ENCODE results near the gene HAPSTR1. TPM values are rescaled to one million over a fixed set of nuclear protein-coding genes. Genes with fewer than 3 reads are reported as not detected.

The HAPSTR1 gene
- polyA plus RNA-seq, 1 of the 3 experiments (the other 2 are of a cell fraction), result 7.0 TPM

DNA sequence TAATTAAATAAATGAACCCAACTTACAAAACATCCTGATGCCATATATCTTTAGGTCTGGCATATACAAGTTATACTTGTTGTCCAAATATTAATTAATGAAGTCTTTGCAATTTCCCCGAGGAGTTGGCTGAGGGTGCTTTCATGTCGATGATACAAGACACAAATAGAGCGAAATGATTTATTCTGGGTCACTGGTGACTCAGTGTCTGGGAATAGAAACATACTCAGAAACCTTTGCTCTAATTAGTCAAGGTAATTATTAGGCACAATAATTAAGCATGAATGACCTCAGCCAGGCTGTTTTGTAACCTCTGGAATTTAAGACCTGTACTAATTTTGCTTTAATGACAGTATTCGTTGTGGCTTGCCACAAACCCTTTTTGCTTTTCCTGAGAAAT, 37.0 kb upstream of the HAPSTR1 start:
- Histone ChIP-seq H3K27me3 (ENCODE audit: insufficient read depth) (no peaks in the 10 kb centered on the region), H3K4me3 (ENCODE audit: low read depth in 2 of 2, low read length in 1 of 2) (no peak overlapping the region), H3K4me2 (no peak overlapping the region), H3K4me1 (ENCODE audit: control insufficient read depth in 1 of 2, insufficient read depth in 2 of 2, low read depth in 1 of 2, low read length in 1 of 2) (no peaks in the 10 kb centered on the region), H3K36me3 (replicated peaks in 1 of 2; ENCODE audit: control insufficient read depth in 1 of 2, insufficient read depth in 2 of 2, low read length in 1 of 2) (no peaks in the 10 kb centered on the region), H3F3A (replicated peaks; ENCODE audit: insufficient read depth) (no peaks in the 10 kb centered on the region), H3K9me2 (no peaks in the 10 kb centered on the region), H2AFZ (ENCODE audit: low read depth) (no peak overlapping the region), H3K27ac (ENCODE audit: low read depth in 2 of 2, low read length in 1 of 2) (no peak overlapping the region), H3K79me2 (ENCODE audit: insufficient read depth) (no peaks in the 10 kb centered on the region), H3K9me3 (no peaks in the 10 kb centered on the region), H4K20me1 (ENCODE audit: insufficient read depth) (no peaks in the 10 kb centered on the region), H3K9ac (no peak overlapping the region)
- CTCF ChIA-PET, result interaction anchor here (1.6 kb wide), 1 partner anchor 46 kb away, joined by 7 read pairs; no protein-coding TSS in a partner anchor
- POLR2A ChIA-PET, result no interaction called here
- no peak for TF ChIP-seq TCF12 (IDR thresholded peaks at IDR 0.05)
- TF ChIP-seq RAD21 (IDR thresholded peaks at IDR 0.05; ENCODE audit: low read length), result no peak
- no peak for TF ChIP-seq JUND (IDR thresholded peaks at IDR 0.05)
- TF ChIP-seq NFIC (IDR thresholded peaks at IDR 0.05; ENCODE audit: borderline replicate concordance), result no peak
- TF ChIP-seq, protein P1, sequence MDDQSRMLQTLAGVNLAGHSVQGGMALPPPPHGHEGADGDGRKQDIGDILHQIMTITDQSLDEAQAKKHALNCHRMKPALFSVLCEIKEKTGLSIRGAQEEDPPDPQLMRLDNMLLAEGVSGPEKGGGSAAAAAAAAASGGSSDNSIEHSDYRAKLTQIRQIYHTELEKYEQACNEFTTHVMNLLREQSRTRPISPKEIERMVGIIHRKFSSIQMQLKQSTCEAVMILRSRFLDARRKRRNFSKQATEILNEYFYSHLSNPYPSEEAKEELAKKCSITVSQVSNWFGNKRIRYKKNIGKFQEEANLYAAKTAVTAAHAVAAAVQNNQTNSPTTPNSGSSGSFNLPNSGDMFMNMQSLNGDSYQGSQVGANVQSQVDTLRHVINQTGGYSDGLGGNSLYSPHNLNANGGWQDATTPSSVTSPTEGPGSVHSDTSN (IDR thresholded peaks at IDR 0.05), result no peak
- TF ChIP-seq ELF1 (IDR thresholded peaks at IDR 0.05), result no peak
- TF ChIP-seq, protein P2, sequence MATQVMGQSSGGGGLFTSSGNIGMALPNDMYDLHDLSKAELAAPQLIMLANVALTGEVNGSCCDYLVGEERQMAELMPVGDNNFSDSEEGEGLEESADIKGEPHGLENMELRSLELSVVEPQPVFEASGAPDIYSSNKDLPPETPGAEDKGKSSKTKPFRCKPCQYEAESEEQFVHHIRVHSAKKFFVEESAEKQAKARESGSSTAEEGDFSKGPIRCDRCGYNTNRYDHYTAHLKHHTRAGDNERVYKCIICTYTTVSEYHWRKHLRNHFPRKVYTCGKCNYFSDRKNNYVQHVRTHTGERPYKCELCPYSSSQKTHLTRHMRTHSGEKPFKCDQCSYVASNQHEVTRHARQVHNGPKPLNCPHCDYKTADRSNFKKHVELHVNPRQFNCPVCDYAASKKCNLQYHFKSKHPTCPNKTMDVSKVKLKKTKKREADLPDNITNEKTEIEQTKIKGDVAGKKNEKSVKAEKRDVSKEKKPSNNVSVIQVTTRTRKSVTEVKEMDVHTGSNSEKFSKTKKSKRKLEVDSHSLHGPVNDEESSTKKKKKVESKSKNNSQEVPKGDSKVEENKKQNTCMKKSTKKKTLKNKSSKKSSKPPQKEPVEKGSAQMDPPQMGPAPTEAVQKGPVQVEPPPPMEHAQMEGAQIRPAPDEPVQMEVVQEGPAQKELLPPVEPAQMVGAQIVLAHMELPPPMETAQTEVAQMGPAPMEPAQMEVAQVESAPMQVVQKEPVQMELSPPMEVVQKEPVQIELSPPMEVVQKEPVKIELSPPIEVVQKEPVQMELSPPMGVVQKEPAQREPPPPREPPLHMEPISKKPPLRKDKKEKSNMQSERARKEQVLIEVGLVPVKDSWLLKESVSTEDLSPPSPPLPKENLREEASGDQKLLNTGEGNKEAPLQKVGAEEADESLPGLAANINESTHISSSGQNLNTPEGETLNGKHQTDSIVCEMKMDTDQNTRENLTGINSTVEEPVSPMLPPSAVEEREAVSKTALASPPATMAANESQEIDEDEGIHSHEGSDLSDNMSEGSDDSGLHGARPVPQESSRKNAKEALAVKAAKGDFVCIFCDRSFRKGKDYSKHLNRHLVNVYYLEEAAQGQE (IDR thresholded peaks at IDR 0.05; ENCODE audit: low read depth, low read length), result no peak
- no peak for TF ChIP-seq YY1 (IDR thresholded peaks at IDR 0.05; ENCODE audit: low read depth)
- TF ChIP-seq TAF1 (IDR thresholded peaks at IDR 0.05; ENCODE audit: borderline replicate concordance, low read depth, low read length), result no peak
- no peak for TF ChIP-seq RFX5 (IDR thresholded peaks at IDR 0.05; ENCODE audit: low read length)
- WGBS (ENCODE audit: low lambda C conversion rate), result 82% methylated on average over 4 of the region's 4 CpGs
- no peak for DNase-seq

DNA sequence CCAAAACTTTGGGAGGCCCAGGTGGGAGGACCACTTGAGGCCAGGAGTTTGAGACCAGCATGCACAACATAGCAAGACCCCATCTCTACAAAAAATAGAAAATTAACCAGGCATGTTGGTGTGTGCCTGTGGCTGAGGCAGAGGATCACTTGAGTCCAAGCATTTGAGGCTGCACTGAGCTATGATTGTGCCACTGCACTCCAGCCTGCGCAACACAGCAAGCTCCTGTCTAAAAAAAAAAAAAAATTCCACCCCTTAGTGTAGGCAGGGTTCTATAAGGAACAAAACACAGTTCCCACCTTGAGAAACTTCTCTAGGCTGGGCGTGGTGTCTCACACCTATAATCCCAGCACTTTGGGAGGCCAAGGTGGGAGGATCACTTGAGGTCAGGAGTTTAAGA, 36.3 kb upstream of the HAPSTR1 start:
- no peaks in the 10 kb centered on the region for H3F3A ChIP-seq (replicated peaks; ENCODE audit: insufficient read depth)
- ChIA-PET POLR2A (no interaction called here), CTCF (no interaction called here)
- no peak overlapping the region for H3K4me2 ChIP-seq
- TF ChIP-seq YY1 (IDR thresholded peaks at IDR 0.05; ENCODE audit: low read depth) (no peak), JUND (IDR thresholded peaks at IDR 0.05) (no peak), RAD21 (IDR thresholded peaks at IDR 0.05; ENCODE audit: low read length) (no peak), RXRA (IDR thresholded peaks at IDR 0.05; ENCODE audit: borderline replicate concordance, low read depth) (no peak), ELF1 (IDR thresholded peaks at IDR 0.05) (no peak), EP300 (IDR thresholded peaks at IDR 0.05; ENCODE audit: borderline replicate concordance in 1 of 2, low read depth in 1 of 2, low read length in 1 of 2) (no peak), FOXJ3 (CRISPR knock-in tag; IDR thresholded peaks at IDR 0.05) (no peak)
- TF ChIP-seq, protein P3, sequence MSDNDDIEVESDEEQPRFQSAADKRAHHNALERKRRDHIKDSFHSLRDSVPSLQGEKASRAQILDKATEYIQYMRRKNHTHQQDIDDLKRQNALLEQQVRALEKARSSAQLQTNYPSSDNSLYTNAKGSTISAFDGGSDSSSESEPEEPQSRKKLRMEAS (IDR thresholded peaks at IDR 0.05; ENCODE audit: low read depth), result no peak
- H3K4me1 ChIP-seq (ENCODE audit: control insufficient read depth in 1 of 2, insufficient read depth in 2 of 2, low read depth in 1 of 2, low read length in 1 of 2), result no peaks in the 10 kb centered on the region
- no peaks in the 10 kb centered on the region for H3K27me3 ChIP-seq (ENCODE audit: insufficient read depth)
- H3K4me3 ChIP-seq (ENCODE audit: low read depth in 2 of 2, low read length in 1 of 2), result no peak overlapping the region
- no peak overlapping the region for H2AFZ ChIP-seq (ENCODE audit: low read depth)
- WGBS (ENCODE audit: low lambda C conversion rate), result 96% methylated on average over 2 of the region's 2 CpGs
- H3K9me2 ChIP-seq, result no peaks in the 10 kb centered on the region
- H3K27ac ChIP-seq (ENCODE audit: low read depth in 2 of 2, low read length in 1 of 2), result no peak overlapping the region
- H3K9ac ChIP-seq, result no peak overlapping the region
- H3K9me3 ChIP-seq, result no peaks in the 10 kb centered on the region
- DNase-seq, result no peak
- H4K20me1 ChIP-seq (ENCODE audit: insufficient read depth), result no peaks in the 10 kb centered on the region
- H3K36me3 ChIP-seq (replicated peaks in 1 of 2; ENCODE audit: control insufficient read depth in 1 of 2, insufficient read depth in 2 of 2, low read length in 1 of 2), result no peaks in the 10 kb centered on the region
- no peaks in the 10 kb centered on the region for H3K79me2 ChIP-seq (ENCODE audit: insufficient read depth)
